SU-DHL-6 (cell line): Measurements from ENCODE around the gene PPP6R2.

Experiments used
- EZH2phosphoT487 ChIP-seq: fragments of 200-600 bp; sonication (generic), shearing (Covaris generic); conservative IDR thresholded peaks from 2 replicates; pipeline ENCODE4 v1.6.1; 2018; ENCODE audit warnings: mild to moderate bottlenecking, antibody characterized with exemption, low read length, moderate library complexity, mixed read lengths
- TF ChIP-seq, protein P1 (sequence below): fragments of 200-600 bp; sonication (generic); IDR thresholded peaks from one replicate; pipeline ENCODE4 v1.5.1; 2017; ENCODE audit warnings: antibody characterized with exemption, mild to moderate bottlenecking, low read length, moderate library complexity; ENCODE audit not compliant: insufficient read depth, poor library complexity, severe bottlenecking

DNA sequence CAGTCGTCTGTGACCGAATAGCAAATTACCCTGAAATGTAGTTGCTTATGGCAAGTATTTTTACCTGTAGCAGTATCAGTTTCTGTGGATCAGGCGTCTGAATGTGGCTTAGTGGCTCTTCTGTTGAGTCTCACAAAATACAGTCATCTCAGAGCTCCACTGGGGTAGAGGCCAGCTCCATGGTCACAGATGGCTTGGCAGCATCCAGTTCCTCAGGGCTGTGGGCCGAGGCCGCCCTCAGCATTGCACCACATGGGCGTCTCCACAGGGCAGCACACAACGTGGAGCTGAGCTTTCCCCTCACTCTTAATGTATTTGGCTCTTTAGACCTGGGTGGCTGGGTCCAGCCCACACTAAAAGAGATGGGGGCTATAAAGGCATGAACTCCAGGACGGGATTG, 73.9 kb downstream of the PPP6R2 start:
- TF ChIP-seq, protein P1, sequence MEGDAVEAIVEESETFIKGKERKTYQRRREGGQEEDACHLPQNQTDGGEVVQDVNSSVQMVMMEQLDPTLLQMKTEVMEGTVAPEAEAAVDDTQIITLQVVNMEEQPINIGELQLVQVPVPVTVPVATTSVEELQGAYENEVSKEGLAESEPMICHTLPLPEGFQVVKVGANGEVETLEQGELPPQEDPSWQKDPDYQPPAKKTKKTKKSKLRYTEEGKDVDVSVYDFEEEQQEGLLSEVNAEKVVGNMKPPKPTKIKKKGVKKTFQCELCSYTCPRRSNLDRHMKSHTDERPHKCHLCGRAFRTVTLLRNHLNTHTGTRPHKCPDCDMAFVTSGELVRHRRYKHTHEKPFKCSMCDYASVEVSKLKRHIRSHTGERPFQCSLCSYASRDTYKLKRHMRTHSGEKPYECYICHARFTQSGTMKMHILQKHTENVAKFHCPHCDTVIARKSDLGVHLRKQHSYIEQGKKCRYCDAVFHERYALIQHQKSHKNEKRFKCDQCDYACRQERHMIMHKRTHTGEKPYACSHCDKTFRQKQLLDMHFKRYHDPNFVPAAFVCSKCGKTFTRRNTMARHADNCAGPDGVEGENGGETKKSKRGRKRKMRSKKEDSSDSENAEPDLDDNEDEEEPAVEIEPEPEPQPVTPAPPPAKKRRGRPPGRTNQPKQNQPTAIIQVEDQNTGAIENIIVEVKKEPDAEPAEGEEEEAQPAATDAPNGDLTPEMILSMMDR: no peak
- no peak for TF ChIP-seq EZH2phosphoT487
